GM23248 (cell line): ENCODE measurements around the gene CHST14.

ENCODE experiments used
- EZH2 ChIP-seq: fragments of 200-600 bp; sonication (generic); IDR thresholded peaks from 2 replicates; pipeline ENCODE4 v1.6.1; 2018; ENCODE audit warnings: antibody characterized with exemption, mild to moderate bottlenecking; ENCODE audit not compliant: insufficient read depth, poor library complexity, severe bottlenecking
- EZH2phosphoT487 ChIP-seq: fragments of 200-600 bp; sonication (generic); IDR thresholded peaks from 2 replicates; pipeline ENCODE4 v1.6.1; 2018; ENCODE audit warnings: antibody characterized with exemption, moderate library complexity, mild to moderate bottlenecking, low read depth; ENCODE audit not compliant: insufficient read depth

DNA sequence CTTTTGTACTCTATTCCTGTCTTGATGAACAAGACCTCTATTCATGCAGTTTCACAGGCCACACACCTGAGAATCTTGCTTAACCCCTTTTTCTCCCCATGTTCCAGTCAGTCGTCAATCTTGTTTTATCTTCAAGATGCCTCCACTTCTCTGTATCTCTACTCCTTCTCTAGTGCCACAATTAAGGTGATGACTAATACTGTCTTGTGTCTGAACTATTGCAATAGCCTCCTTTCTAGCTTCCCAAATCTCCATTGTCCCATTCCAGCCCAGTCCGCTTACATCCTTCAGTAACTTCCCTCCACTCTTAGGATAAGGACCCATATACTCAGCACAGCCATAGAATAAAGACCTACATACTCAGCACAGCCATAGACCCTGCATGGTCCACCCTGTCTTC lies 24.7 kb downstream of the CHST14 start:
- TF ChIP-seq EZH2 (no peak), EZH2phosphoT487 (no peak)
